H1 (cell line): ENCODE results near the gene CACNA2D4. TPM values are rescaled to one million over a fixed set of nuclear protein-coding genes. Genes with fewer than 3 reads are reported as not detected.
A peak's percentile ranks its signal among the peaks of the same experiment; 100 is the strongest.

Experiments
- CTCF ChIA-PET: fragments of 300-600 bp; sonication (Branson Sonifier 250); formaldehyde crosslinking; loops from one replicate; lab custom pipeline; 2021; ENCODE audit not compliant: partially characterized antibody; lab: Charles Lee
- POLR2A ChIA-PET: fragments of 300-600 bp; sonication (Branson Sonifier 250); formaldehyde crosslinking; loops from one replicate; lab custom pipeline; 2021; ENCODE audit warnings: inconsistent platforms; ENCODE audit not compliant: partially characterized antibody; lab: Charles Lee
- DNase-seq, 2 experiments: peaks; one replicate each; pipeline versions ENCODE4 v3.0.0 to v3.0.0-alpha.2; 2010 to 2022; ENCODE audit warnings: low spot score in 2 of 2, low read depth in 1 of 2, mixed read lengths in 1 of 2
- FAIRE-seq: peaks from 2 replicates; lab custom pipeline; 2011; peaks lifted over from hg19 to GRCh38; lab: Jason Lieb, UNC
- H2AFZ ChIP-seq: 2 replicates; pipeline ENCODE4 v1.8.1; 2012; ENCODE audit warnings: low read length, inconsistent platforms
- H2AK5ac ChIP-seq: 2 replicates; pipeline ENCODE4 v1.6.1; 2013; ENCODE audit warnings: low read depth, low read length
- H2BK120ac ChIP-seq: replicated peaks from 2 replicates; pipeline ENCODE3; 2013; ENCODE audit warnings: low read depth, low read length, inconsistent platforms
- H2BK12ac ChIP-seq: 2 replicates; pipeline ENCODE4 v1.6.1; 2013; ENCODE audit warnings: low read depth, low read length
- H2BK15ac ChIP-seq: 2 replicates; pipeline ENCODE4 v1.6.1; 2013; ENCODE audit warnings: low read length
- H2BK20ac ChIP-seq: 2 replicates; pipeline ENCODE4 v1.6.1; 2013; ENCODE audit warnings: low read length
- H2BK5ac ChIP-seq: 2 replicates; pipeline ENCODE4 v1.6.1; 2013; ENCODE audit warnings: low read depth, low read length
- H3K14ac ChIP-seq: 2 replicates; pipeline ENCODE4 v1.6.1; 2013; ENCODE audit warnings: inconsistent platforms; ENCODE audit not compliant: insufficient read length
- H3K18ac ChIP-seq: 2 replicates; pipeline ENCODE4 v1.6.1; 2013; ENCODE audit warnings: low read length; ENCODE audit errors: extremely low read depth
- H3K23ac ChIP-seq: 2 replicates; pipeline ENCODE4 v1.6.1; 2013; ENCODE audit warnings: inconsistent platforms; ENCODE audit not compliant: insufficient read length
- H3K23me2 ChIP-seq: 2 replicates; pipeline ENCODE4 v1.6.1; 2013; ENCODE audit warnings: low read depth, low read length
- H3K27ac ChIP-seq: 2 replicates; pipeline ENCODE4 v1.6.1; 2011; ENCODE audit warnings: low read depth, low read length, inconsistent platforms
- H3K27me3 ChIP-seq, 4 experiments: replicated peaks in 1 of 4; 1 replicate in 1 of 4; 2 replicates in 3 of 4; pipeline versions ENCODE4 v1.6.1 to v1.8.1; 2011 to 2013; ENCODE audit warnings: low read length in 3 of 4, mild to moderate bottlenecking in 3 of 4, inconsistent platforms in 2 of 4, mixed read lengths in 2 of 4, moderate library complexity in 1 of 4; ENCODE audit not compliant: control insufficient read depth in 3 of 4, insufficient read depth in 3 of 4; ENCODE audit errors: extremely low read depth in 1 of 4
- H3K36me3 ChIP-seq, 4 experiments: 2 replicates each; pipeline versions ENCODE4 v1.6.1 to v1.8.1; 2011 to 2013; ENCODE audit warnings: mild to moderate bottlenecking in 4 of 4, low read length in 3 of 4, moderate library complexity in 2 of 4, control low read depth in 1 of 4, inconsistent platforms in 1 of 4; ENCODE audit not compliant: insufficient read depth in 4 of 4, control insufficient read depth in 2 of 4
- H3K4ac ChIP-seq: replicated peaks from 2 replicates; pipeline ENCODE3; 2013; ENCODE audit warnings: low read length, low read depth, mixed read lengths, inconsistent platforms; ENCODE audit not compliant: insufficient read length
- H3K4me1 ChIP-seq, 4 experiments: replicated peaks in 1 of 4; 1 replicate in 1 of 4; 2 replicates in 3 of 4; pipeline versions ENCODE4 v1.6.1 to v1.8.1; 2011 to 2013; ENCODE audit warnings: low read length in 3 of 4, inconsistent platforms in 2 of 4, mixed read lengths in 1 of 4; ENCODE audit not compliant: insufficient read depth in 4 of 4, control insufficient read depth in 3 of 4
- H3K4me2 ChIP-seq, 2 experiments: 2 replicates each; pipeline versions ENCODE4 v1.6.1 to v1.8.1; 2011 to 2013; ENCODE audit warnings: low read depth in 2 of 2, low read length in 2 of 2, control low read depth in 1 of 2, inconsistent platforms in 1 of 2, mild to moderate bottlenecking in 1 of 2; ENCODE audit not compliant: insufficient read depth in 1 of 2
- H3K4me3 ChIP-seq, 4 experiments: fragments of 200-600, 300-600 bp in 1 of 4; sonication (generic), shearing (Covaris generic), sonication (Bioruptor Twin) in 1 of 4; 2 replicates each; pipeline versions ENCODE4 v1.5.1 to v1.8.1; 2011 to 2016; ENCODE audit warnings: low read length in 4 of 4, low read depth in 3 of 4, control low read depth in 2 of 4, inconsistent platforms in 2 of 4, mild to moderate bottlenecking in 2 of 4, mixed read lengths in 1 of 4, moderate library complexity in 1 of 4; ENCODE audit not compliant: insufficient read depth in 2 of 4; ENCODE audit errors: extremely low read depth in 1 of 4
- H3K56ac ChIP-seq: replicated peaks from 2 replicates; pipeline ENCODE3; 2013; ENCODE audit warnings: low read depth, mild to moderate bottlenecking, mixed read lengths, low read length, inconsistent platforms; ENCODE audit not compliant: insufficient read length
- H3K79me1 ChIP-seq: 2 replicates; pipeline ENCODE4 v1.6.1; 2013; ENCODE audit warnings: low read depth, low read length, control low read depth
- H3K79me2 ChIP-seq, 2 experiments: 2 replicates each; pipeline versions ENCODE4 v1.6.1 to v1.8.1; 2012 to 2013; ENCODE audit warnings: low read length in 2 of 2, mild to moderate bottlenecking in 2 of 2, inconsistent platforms in 1 of 2; ENCODE audit not compliant: insufficient read depth in 2 of 2, control insufficient read depth in 1 of 2
- H3K9ac ChIP-seq, 4 experiments: replicated peaks in 1 of 4; 1 replicate in 1 of 4; 2 replicates in 3 of 4; pipeline versions ENCODE4 v1.6.1 to v1.8.1; 2011 to 2013; ENCODE audit warnings: low read depth in 3 of 4, low read length in 3 of 4, control low read depth in 2 of 4, mild to moderate bottlenecking in 2 of 4, moderate library complexity in 2 of 4, inconsistent platforms in 1 of 4; ENCODE audit errors: extremely low read depth in 1 of 4
- H3K9me3 ChIP-seq, 2 experiments: 2 replicates each; pipeline versions ENCODE4 v1.6.1 to v1.8.1; 2012 to 2013; ENCODE audit warnings: mild to moderate bottlenecking in 2 of 2, moderate library complexity in 2 of 2, control low read depth in 1 of 2, inconsistent platforms in 1 of 2, low read depth in 1 of 2, low read length in 1 of 2, mixed read lengths in 1 of 2; ENCODE audit not compliant: insufficient read depth in 2 of 2
- H4K20me1 ChIP-seq, 2 experiments: replicated peaks in 1 of 2; 2 replicates each; pipeline versions ENCODE3 to v1.8.1; 2011 to 2013; ENCODE audit warnings: inconsistent platforms in 2 of 2, low read length in 2 of 2, mild to moderate bottlenecking in 1 of 2; ENCODE audit not compliant: insufficient read depth in 2 of 2, control insufficient read depth in 1 of 2
- H4K5ac ChIP-seq: 2 replicates; pipeline ENCODE4 v1.6.1; 2013; ENCODE audit warnings: low read length, low read depth, mixed read lengths, inconsistent platforms; ENCODE audit not compliant: insufficient read length
- H4K8ac ChIP-seq: 2 replicates; pipeline ENCODE4 v1.8.0; 2013; ENCODE audit warnings: mild to moderate bottlenecking, moderate library complexity, low read length, inconsistent platforms; ENCODE audit not compliant: insufficient read depth; ENCODE audit errors: extremely low read depth
- H4K91ac ChIP-seq: replicated peaks from 2 replicates; pipeline ENCODE3; 2013; ENCODE audit warnings: low read length, mixed read lengths, inconsistent platforms; ENCODE audit not compliant: insufficient read length
- BACH1 ChIP-seq: IDR thresholded peaks from 2 replicates; pipeline ENCODE4 v1.6.1; 2012; ENCODE audit warnings: low read length, improper control_type of control experiment
- BRCA1 ChIP-seq: IDR thresholded peaks from 2 replicates; pipeline ENCODE4 v1.6.1; 2012; ENCODE audit warnings: low read depth, low read length, improper control_type of control experiment
- CHD1 ChIP-seq: IDR thresholded peaks from 2 replicates; pipeline ENCODE4 v1.6.1; 2012; ENCODE audit warnings: low read depth, low read length, improper control_type of control experiment
- CHD2 ChIP-seq: IDR thresholded peaks from 2 replicates; pipeline ENCODE4 v1.6.1; 2012; ENCODE audit warnings: low read length, improper control_type of control experiment
- FOSL1 ChIP-seq: IDR thresholded peaks from 2 replicates; pipeline ENCODE4 v1.6.1; 2011; ENCODE audit warnings: mild to moderate bottlenecking, low read depth, low read length, moderate library complexity; ENCODE audit not compliant: insufficient read depth
- HDAC6 ChIP-seq: IDR thresholded peaks from one replicate; pipeline ENCODE4 v1.7.1; 2012; ENCODE audit warnings: low read depth, mild to moderate bottlenecking, inconsistent platforms, low read length, moderate library complexity
- POLR2A ChIP-seq, 2 experiments: IDR thresholded peaks; 1 replicate in 1 of 2; 2 replicates in 1 of 2; pipeline ENCODE4 v1.6.1; 2011; ENCODE audit warnings: low read depth in 2 of 2, low read length in 2 of 2, mild to moderate bottlenecking in 2 of 2; ENCODE audit errors: control extremely low read depth in 1 of 2
- RBBP5 ChIP-seq: IDR thresholded peaks from 2 replicates; pipeline ENCODE4 v1.7.1; 2012; ENCODE audit warnings: low read depth, mild to moderate bottlenecking, inconsistent platforms, low read length, moderate library complexity, borderline replicate concordance
- SIRT6 ChIP-seq: IDR thresholded peaks from one replicate; pipeline ENCODE4 v1.7.1; 2012; ENCODE audit warnings: low read length, inconsistent platforms
- SP4 ChIP-seq: IDR thresholded peaks from 2 replicates; pipeline ENCODE4 v1.6.1; 2012; ENCODE audit warnings: low read length, inconsistent platforms
- TBP ChIP-seq: IDR thresholded peaks from 2 replicates; pipeline ENCODE4 v1.6.1; 2011; ENCODE audit warnings: low read depth, low read length, improper control_type of control experiment
- WGBS, 2 experiments: shearing (Covaris generic) in 1 of 2; methylation state at CpG; one replicate each; pipeline versions ENCODE4 v1.1.6 to v1.1.7; 2013 to 2015; ENCODE audit warnings: low lambda C conversion rate in 2 of 2, mixed read lengths in 2 of 2, inconsistent platforms in 1 of 2, low coverage in 1 of 2, missing lambda C conversion rate in 1 of 2; ENCODE audit not compliant: insufficient replicate concordance in 2 of 2, insufficient coverage in 1 of 2, insufficient read length in 1 of 2; ENCODE audit errors: extremely low coverage in 1 of 2, missing lambda C conversion rate in 1 of 2; 5-methylcytosine and 5-hydroxymethylcytosine counted together
- polyA plus RNA-seq, 7 experiments: library from polyadenylated mRNA; depleted of rRNA in 3 of 7; stranded (reverse) in 5 of 7; unstranded in 2 of 7; fragments of >200 nt in 5 of 7; fragments of 200-250 nt in 2 of 7; gene quantifications; 1 replicate in 5 of 7; 2 replicates in 1 of 7; 4 replicates in 1 of 7; pipeline versions ENCODE4 v1.2.1 to v1.2.3, GENCODE V29; 2011 to 2013; ENCODE audit warnings: missing spikeins in 2 of 7, mixed read lengths in 2 of 7
- total RNA-seq: library from RNA; stranded (reverse); fragmentation: NEBNext Ultra II Directional; extraction: Animal tissue kit (Norgen Biotek cat#: 25700); gene quantifications from 2 replicates; pipeline ENCODE4 v1.2.1, GENCODE V29; 2021
- TF ChIP-seq, protein P1 (sequence below): IDR thresholded peaks from 2 replicates; pipeline ENCODE4 v1.6.1; 2012; ENCODE audit warnings: inconsistent platforms

CACNA2D4 gene
- total and polyA plus RNA-seq, 2 of the 8 experiments (the other 6 are each of a cell fraction or from before 2014, with no cell fraction given), result 0.44 to 0.88 TPM

DNA sequence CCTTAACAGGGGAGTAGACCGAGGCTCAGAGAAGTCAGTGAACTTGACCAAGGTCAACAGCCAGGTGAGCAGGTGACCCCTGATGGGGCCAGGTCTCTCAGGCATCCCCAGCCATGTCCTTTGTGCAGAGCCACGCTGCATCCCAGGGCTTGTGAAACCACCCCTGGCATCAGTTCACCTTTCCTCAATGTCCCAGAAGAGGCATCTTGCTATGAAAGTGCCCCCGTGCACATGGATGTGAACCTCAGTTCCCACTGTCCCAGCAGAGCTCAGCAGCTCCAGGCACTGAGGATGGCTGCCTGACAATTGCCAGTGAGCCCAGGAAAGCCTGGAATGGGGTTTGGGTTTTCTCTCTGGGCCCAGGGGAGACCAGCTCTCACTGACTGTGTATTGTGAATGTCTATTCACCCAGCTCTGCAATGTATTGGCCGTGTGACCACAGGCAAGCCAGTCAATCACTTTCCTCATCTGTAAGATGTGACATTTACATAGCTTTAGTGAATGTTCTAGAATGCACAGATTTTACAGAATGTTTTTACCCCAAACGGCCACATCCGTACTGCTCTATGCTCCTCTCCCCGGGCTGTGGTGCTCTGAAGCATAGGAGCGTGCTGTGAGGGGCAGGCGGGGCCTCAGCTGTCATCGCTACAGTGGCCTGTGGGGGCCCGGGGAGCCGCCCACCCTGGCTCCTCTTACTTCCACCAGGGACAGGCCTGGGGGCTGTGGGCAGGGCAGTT, 4.9 kb downstream of the CACNA2D4 start:
- no peak overlapping the region for H4K8ac ChIP-seq
- DNase-seq (peak in 1 of 2 experiments; percentile 41), FAIRE-seq (no peak)
- no peak overlapping the region for H3K14ac ChIP-seq
- no peak overlapping the region for H2BK20ac ChIP-seq
- no peak overlapping the region for H2BK120ac ChIP-seq
- no peak overlapping the region for H4K5ac ChIP-seq
- H3K27me3 ChIP-seq, result no peaks in the 10 kb centered on the region
- peaks cover 0 to 9% (median 5%) of the 10 kb centered on the region in 4 experiments; a peak in 6 of 7 replicates for H3K4me1 ChIP-seq
- H3K56ac ChIP-seq, result no peak overlapping the region
- H4K91ac ChIP-seq, result no peak overlapping the region
- WGBS, 2 experiments, result 85% methylated on average over 12 of the region's 12 CpGs; no CpG with 5 or more reads in 1 of the 2 experiments
- H3K79me1 ChIP-seq, result no peaks in the 10 kb centered on the region
- H3K4me3 ChIP-seq, result no peak overlapping the region
- no peaks in the 10 kb centered on the region for H3K9me3 ChIP-seq
- H2AFZ ChIP-seq, result no peak overlapping the region
- ChIA-PET POLR2A (no interaction called here), CTCF (interaction anchor here (0.6 to 6.2 kb wide), 5 partner anchors 11 to 113 kb away, joined by 3 to 32 read pairs (median 4); no protein-coding TSS in a partner anchor)
- H2BK12ac ChIP-seq, result no peak overlapping the region
- no peak overlapping the region for H3K9ac ChIP-seq
- TF ChIP-seq POLR2A (IDR thresholded peaks at IDR 0.05; ENCODE audit: control extremely low read depth in 1 of 2, low read depth in 2 of 2, low read length in 2 of 2), result no peak
- TF ChIP-seq RBBP5, result no peak
- no peak for TF ChIP-seq SP4
- no peak for TF ChIP-seq FOSL1
- no peak for TF ChIP-seq CHD2
- TF ChIP-seq BACH1, result no peak
- TF ChIP-seq, protein P1, sequence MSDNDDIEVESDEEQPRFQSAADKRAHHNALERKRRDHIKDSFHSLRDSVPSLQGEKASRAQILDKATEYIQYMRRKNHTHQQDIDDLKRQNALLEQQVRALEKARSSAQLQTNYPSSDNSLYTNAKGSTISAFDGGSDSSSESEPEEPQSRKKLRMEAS, result no peak
- no peak for TF ChIP-seq SIRT6
- no peak for TF ChIP-seq BRCA1
- no peak for TF ChIP-seq TBP
- TF ChIP-seq CHD1, result no peak
- no peak for TF ChIP-seq HDAC6
- no peaks in the 10 kb centered on the region for H3K79me2 ChIP-seq
- no peaks in the 10 kb centered on the region for H3K36me3 ChIP-seq
- H2AK5ac ChIP-seq, result no peak overlapping the region
- no peak overlapping the region for H3K4ac ChIP-seq
- no peak overlapping the region for H2BK5ac ChIP-seq
- 0 out of 2 replicates have a peak, but pooled peaks cover 3% of the 10 kb centered on the region for H3K23me2 ChIP-seq
- H3K27ac ChIP-seq, result no peak overlapping the region
- H3K4me2 ChIP-seq, result no peak overlapping the region
- no peak overlapping the region for H3K18ac ChIP-seq
- no peak overlapping the region for H3K23ac ChIP-seq
- no peaks in the 10 kb centered on the region for H4K20me1 ChIP-seq
- no peak overlapping the region for H2BK15ac ChIP-seq
